NCI-H748 treated with DMSO at 0.1 percent for 48 hours (cell line): ENCODE measurements around the gene COLEC11.

ENCODE experiments used
- DNase-seq: peaks from one replicate; lab custom pipeline; 2025; lab: John Stamatoyannopoulos, UW

Gene COLEC11

GRCh38 chr2:3585261-3586109 lies 9.4 kb upstream of the COLEC11 start:
- DNase-seq = no peak

DNA sequence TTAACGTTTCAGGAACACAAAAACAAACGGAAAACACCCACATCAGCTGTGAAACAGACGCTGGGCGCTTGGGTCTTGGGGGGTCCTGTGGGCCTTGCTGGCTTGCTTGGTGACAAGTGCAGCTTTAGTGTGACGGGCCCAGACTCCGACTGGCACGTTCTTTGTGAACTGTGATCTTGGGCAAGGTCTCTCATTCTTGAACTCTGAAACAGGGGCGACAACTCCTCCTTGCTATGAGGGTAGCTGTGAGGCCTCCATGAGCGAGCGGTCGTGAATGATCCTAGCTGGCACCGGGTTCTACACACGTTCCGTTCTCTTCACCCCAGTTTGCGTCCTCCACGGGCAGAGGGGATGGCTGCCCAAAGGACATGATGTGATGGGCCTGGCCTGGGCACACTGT lies 8.7 kb upstream of the COLEC11 start:
- no peak for DNase-seq

GRCh38 chr2:3587021-3587420 lies 7.9 kb upstream of the COLEC11 start:
- DNase-seq = no peak

DNA sequence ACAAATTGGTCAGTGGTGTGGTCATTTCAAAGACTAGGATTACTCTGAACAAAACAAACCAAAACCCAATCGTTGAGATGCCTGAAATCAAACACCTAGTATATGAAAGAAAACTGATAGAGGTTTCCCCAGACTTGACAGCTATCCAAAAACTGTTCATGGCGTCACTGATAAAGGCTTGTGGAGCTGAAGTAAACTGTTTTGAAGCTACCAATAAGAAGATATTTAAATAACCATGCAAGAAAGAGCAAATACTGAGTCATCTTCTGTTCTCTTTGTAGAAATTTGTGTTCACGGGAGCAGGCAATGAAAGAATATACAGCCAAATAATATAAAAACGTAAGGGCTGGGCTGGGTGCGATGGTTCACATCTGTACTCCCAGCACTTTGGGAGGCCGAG lies 7.5 kb upstream of the COLEC11 start:
- no peak for DNase-seq

DNA sequence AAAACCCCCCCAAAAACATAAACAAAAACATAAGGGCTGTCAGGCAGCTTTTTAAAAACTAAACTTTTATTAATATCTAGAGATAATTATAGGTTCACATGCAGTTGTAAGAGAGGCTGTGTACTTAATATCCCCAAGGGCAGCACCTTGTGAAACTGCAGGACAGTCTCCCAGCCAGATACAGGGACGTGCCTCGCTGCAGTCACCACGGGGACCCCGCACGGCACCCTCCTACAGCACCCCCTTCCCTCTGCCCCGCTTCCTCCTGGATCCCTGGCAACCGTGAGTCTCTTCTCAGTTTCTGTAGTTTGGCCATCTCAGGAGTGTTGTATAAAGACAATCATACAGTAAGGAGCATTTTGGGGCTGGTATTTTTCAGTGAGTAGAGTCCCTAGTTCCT lies 6.8 kb upstream of the COLEC11 start:
- no peak for DNase-seq

DNA sequence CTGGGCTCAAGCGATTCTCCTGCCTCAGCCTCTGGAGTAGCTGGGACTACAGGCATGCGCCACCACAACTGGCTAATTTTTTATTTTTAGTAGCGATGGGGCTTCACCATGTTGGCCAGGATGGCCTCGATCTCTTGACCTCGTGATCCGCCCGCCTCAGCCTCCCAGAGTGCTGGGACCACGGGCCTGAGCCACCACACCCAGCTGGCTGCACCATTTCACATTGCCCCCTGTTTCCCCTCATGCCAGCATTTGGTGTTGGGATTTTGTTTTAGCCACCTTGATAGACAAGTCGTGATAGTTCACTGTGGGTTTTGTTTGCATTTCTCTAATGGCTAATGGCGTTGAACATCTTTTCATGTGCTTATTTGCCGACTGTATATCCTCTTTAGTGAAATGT lies 5.8 kb upstream of the COLEC11 start:
- DNase-seq = no peak

DNA sequence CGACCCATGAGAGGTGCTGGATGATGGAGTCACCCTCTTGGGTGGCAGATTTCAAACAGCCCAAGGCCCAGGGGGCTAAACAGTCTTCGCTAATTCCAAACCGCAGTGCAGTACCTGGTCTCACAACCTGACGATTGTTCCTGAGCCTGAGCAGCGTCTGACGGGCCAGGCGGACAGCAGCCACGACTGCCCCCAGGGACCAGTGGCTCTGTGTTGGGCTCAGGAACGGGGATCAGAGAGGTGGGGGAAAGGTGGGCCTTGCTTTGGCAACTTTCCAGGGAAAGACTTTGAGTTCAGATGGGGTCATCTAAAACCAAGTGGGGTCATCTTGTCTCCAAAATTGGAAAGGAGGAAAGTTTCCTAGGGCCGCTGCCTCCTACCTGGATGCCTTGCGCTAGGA lies 492 bp downstream of the COLEC11 start:
- no peak for DNase-seq

GRCh38 chr2:3595985-3596384 lies 1.1 kb downstream of the COLEC11 start:
- DNase-seq = no peak

DNA sequence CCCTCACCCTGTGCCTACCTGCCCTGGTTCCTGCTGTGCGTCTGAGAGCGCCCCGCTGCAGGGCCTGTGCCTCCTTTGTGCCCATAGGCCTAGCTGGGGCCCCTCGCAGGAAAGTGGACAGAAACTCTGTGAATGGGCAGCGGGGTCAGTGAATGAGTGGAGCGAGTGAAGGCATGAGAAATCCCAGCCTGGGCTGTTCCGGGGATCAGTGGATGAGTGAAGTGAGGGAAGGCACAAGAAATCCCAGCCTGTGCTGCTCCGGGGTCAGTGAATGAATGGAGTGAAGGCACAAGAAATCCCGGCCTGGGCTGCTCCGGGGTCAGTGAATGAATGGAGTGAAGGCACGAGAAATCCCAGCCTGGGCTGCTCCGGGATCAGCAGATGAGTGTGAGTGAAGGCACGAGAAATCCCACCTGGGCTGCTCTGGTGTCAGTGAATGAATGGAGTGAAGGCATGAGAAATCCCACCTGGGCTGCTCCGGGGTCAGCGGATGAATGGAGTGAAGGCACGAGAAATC lies 2.0 kb downstream of the COLEC11 start:
- DNase-seq = no peak

DNA sequence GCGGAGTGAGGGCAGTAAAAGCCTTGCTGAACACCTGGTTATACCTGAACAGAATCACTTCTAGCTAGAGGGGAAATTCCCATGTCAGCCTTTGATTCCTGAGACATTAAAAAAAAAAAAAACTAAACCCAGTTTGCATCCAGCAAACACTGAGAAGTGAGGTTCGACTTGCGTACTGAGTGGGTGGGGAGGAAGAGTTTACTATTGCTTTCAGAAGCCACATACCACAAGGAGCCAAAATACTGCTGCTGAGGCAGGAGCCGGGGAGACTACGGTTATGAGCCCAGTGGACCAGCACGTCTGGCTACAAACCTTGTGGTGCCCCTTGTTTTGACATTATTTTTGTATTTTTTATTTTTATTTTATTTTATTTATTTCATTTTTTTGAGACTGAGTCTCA lies 2.7 kb downstream of the COLEC11 start:
- DNase-seq = no peak

DNA sequence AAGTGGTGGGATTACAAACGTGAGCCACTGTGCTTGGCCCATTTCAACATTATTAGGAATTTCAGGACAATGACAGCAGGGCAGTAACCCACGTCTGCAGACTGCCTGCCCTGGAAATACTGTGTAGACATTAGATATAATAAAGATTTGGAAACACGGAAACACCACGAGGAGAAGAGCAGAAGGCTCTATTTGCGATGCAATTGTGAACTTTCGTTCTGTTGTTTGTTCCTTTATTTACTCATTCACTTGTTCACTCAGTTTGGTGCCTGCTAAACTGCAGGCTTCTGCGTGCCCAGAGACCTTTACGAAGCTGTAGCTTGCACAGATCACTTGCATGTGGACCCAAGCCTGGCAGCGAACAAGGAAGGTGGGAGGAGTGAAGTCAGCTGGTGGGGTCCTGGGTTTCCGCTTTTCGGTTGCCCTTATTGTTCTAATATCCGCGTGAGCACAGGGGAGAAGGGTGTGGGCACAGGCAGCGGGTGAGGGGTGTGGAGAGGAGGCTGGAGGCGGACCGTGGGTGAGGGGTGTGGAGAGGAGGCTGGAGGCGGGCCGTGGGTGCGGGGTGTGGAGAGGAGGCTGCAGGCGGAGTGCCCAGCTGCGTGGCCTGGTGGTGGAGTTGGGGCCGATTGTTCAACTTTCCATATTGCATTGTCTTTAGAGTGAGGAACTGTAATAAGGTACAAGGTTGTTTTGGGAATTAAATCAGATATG lies 3.4 kb downstream of the COLEC11 start:
- DNase-seq = no peak

GRCh38 chr2:3598912-3599854 lies 4.3 kb downstream of the COLEC11 start:
- DNase-seq = no peak

DNA sequence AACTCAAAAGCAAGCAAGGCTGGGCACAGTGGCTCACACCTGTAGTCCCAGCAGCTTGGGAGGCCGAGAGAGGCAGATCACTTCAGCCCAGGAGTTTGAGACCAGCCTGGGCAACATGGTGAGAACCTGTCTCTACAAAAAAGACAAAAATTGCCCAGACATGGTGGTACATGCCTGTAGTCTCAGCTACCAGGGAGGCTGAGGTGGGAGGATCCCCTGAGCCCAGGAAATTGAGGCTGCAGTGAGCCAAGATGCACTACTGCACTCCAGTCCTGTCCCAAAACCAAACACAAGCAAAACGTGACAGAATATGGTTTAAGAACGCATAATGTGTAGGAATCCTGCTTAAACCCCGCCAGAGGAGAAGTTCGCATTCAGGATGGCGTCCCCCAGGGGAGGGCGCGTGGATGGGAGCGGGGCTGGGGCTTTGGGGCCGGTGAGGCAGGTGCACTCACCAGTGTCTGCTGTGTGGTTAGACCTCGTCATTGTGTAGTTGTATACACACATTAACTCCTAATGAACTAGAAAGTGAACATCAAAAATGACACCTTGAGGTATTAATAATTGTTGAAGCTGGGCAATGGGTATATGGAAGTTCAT lies 5.4 kb downstream of the COLEC11 start:
- DNase-seq = no peak

DNA sequence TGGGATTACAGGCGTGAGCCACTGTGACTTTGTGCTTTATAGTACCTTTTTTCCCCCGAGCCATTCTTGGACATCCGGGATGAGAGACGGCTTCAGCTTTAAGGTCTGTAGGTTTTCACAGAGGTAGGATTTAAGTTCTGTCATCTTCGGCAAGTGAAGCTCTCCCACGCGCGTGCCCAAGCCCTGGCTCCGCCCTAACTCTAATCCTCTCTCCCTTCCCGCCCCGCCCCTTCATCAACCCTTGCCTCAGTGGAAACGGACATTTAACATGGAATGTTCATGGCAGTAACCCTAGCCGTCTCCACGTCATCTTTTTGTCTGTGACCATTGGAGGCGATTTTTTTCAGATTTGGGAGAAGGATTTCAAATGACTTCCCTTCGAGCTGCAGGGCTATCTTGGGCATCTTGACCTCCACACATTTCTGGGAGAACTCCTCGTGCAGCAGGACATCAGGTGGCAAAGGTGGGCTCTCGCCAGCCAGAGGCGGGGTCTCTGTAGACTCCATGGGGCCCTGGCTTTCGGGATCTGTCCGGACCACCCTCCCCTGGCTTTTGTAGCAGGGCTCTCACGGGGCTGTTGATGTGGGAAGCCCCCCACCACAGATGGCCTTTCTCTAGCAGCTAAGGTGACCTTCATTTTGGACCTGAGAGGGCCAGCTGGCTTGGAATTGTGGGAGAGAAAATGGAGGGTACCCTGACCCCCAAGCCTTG lies 6.8 kb downstream of the COLEC11 start:
- DNase-seq = no peak

- no peak for DNase-seq
These were observed 7.8 kb downstream of the COLEC11 start for GRCh38 chr2:3602553-3603339.

- no peak for DNase-seq
These were observed 8.8 kb downstream of the COLEC11 start for GRCh38 chr2:3603536-3604206.

- DNase-seq = no peak
These were observed 9.4 kb downstream of the COLEC11 start for GRCh38 chr2:3604207-3604877.

DNA sequence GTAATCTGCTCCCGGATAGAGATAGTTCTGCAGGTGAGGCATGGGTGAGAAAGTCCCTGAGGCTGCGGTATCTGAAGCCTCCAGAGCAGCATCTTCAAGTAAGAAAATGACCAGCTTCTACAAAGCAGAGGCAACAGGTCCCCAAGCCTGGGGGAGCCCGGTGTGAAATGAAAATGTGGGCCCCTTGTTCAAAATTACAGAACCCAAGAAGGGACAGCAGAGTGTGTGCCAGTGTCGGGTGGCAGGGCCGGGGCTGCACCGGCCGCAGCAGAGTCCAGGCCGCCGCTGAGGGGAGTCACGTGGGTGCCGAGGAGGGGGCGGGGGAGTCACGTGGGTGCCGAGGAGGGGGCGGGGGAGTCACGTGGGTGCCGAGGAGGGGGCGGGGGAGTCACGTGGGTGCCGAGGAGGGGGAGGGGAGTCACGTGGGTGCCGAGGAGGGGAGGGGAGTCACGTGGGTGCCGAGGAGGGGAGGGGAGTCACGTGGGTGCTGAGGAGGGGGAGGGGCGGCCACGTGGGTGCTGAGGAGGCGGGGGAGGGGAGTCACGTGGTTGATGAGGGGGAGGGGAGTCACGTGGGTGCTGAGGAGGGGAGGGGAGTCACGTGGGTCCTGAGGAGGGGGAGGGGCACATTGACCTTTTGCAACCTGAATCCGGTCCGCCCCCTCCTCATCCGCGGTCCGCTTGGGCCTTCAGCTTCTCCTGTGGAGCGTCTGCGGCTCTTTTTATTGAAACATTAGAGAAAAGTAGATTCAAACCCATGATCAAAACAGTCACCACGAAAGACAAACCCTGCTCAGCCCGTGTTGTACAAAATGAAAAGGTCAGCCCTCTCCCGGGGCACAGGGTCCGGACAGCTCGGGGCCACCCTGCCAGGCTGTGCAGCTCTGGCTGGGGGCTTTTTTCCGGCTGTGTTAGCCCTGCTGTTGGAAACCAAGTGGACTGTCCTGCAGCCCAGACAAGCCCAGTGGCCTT lies 10.4 kb downstream of the COLEC11 start:
- DNase-seq = no peak
